HAP-1 (cell line): ENCODE measurements around the gene SLC2A10.

Source experiments
- DNase-seq, 2 experiments: peaks; one replicate each; pipeline ENCODE4 v3.0.0-alpha.2; 2016 to 2020; ENCODE audit warnings: low spot score in 2 of 2
- H3K27me3 ChIP-seq: fragments of 250-450 bp; sonication (Bioruptor Pico); 2 replicates; pipeline ENCODE4 v1.5.1; 2020; ENCODE audit warnings: low read depth, mild to moderate bottlenecking, moderate library complexity
- H3K36me3 ChIP-seq: fragments of 250-450 bp; sonication (Bioruptor Pico); replicated peaks from 2 replicates; pipeline ENCODE4 v1.5.1; 2020; ENCODE audit warnings: mild to moderate bottlenecking
- H3K4me1 ChIP-seq: fragments of 250-450 bp; sonication (Bioruptor Pico); 2 replicates; pipeline ENCODE4 v1.5.1; 2020; ENCODE audit warnings: mild to moderate bottlenecking
- H3K4me3 ChIP-seq: fragments of 250-450 bp; sonication (Bioruptor Pico); 2 replicates; pipeline ENCODE4 v1.5.1; 2020; ENCODE audit warnings: mild to moderate bottlenecking, moderate library complexity
- H3K9me3 ChIP-seq: fragments of 250-450 bp; sonication (Bioruptor Pico); 2 replicates; pipeline ENCODE4 v1.5.1; 2020; ENCODE audit warnings: mild to moderate bottlenecking, moderate library complexity
- in situ Hi-C: fragments of 300-500 bp; cut with MboI; formaldehyde crosslinking; loops from 3 replicates; pipeline ENCODE4 v1.14.3; 2020; ENCODE audit warnings: low sequenced_read_pairs, inconsistent platforms, mixed read lengths

SLC2A10 gene

DNA sequence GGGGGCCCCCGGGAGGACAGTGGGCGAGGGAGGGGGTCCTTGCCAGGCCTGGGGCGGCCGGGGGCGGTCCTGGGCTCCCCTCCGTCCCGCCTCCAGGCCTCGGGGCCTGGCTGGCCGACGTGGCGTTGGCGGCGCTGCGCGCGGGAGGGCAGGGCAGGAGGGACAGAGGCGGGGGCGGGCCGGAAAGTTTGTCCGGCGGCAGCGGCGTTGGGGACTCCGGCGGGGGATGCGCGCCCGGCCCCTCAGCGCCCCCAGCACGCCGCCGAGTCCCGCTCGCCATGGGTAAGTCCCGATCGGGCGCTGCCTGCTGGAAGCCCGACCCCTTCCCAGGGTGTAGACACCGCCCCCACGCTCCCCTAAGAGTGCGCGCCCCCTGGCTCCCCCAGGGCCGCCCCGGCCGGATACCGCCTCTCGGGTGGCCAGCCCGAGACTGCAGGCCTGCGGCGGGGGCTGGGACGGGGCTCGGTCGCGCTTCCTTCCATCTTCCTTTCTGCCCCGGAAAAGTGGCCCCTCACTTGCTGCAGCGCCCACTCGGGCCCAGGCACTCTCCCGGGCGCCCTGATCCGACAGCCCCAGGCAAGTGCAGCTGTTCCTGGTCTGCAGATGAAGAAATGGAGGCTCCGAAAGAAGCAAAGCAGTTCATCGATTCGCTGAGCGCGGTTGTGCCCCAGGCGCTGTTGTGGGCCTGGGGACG is at the start of gene SLC2A10:
TSS of gene SLC2A10 (plus strand) at position 191 of the 694 bp plus-strand sequence. CDS start at position 279, 88 bp downstream.
- Histone ChIP-seq H3K36me3 (no peaks in the 10 kb centered on the region), H3K4me1 (no peaks in the 10 kb centered on the region; the same call in 1 of the 2 replicates), H3K27me3 (no peaks in the 10 kb centered on the region), H3K9me3 (no peaks in the 10 kb centered on the region), H3K4me3 (no peak within 1 kb of the TSS)
- DNase-seq = no peak
- in situ Hi-C loops = no loop called here

DNA sequence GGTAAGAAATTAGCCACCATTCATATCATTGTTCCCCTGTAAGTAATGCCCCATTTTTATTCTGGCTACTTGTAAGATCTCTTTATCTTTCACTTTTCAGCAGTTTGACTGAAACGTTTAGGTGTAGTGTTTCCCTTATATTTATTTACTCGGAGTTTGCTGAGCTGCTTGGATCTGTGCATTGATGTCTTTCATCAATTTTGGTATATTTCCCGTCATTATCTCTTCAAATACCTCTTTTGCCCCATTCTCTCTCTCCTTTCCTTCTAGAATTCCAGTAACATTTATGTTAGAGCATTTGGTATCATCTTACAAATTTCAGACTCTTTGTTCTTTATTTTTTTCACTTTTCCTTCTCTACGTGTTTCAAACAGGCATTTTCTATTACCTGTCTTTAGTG is 49.0 kb upstream of the SLC2A10 start:
- no peak for DNase-seq
- in situ Hi-C loops = no loop called here
- Histone ChIP-seq H3K4me3 (no peak overlapping the region), H3K36me3 (no peaks in the 10 kb centered on the region), H3K4me1 (no peaks in the 10 kb centered on the region), H3K9me3 (no peaks in the 10 kb centered on the region; the same call in 1 of the 2 replicates), H3K27me3 (no peaks in the 10 kb centered on the region)

DNA sequence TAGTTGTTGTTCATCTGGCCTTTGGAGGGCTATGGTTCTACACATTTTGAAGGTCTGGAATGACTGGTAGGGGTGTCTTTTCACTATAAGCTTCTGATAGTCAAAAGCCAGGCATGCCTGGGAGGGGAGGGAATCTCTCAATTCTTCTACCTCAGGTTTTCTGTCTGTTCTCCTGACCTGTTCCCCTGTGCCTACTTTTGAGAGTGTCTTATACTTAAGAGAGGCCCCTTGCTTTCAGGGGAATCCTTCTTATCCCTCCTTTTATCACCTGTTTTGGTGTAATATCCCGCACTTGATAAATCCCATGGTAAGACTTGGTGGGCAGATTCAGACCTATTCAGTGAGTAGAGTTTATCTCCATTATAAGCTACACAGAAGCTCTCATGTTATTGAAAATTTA is 47.8 kb upstream of the SLC2A10 start:
- no peaks in the 10 kb centered on the region for H3K27me3 ChIP-seq
- no peaks in the 10 kb centered on the region for H3K36me3 ChIP-seq
- H3K4me3 ChIP-seq = no peak overlapping the region
- in situ Hi-C loops = no loop called here
- no peak for DNase-seq
- no peaks in the 10 kb centered on the region; the same call in 1 of the 2 replicates for H3K9me3 ChIP-seq
- no peaks in the 10 kb centered on the region for H3K4me1 ChIP-seq

DNA sequence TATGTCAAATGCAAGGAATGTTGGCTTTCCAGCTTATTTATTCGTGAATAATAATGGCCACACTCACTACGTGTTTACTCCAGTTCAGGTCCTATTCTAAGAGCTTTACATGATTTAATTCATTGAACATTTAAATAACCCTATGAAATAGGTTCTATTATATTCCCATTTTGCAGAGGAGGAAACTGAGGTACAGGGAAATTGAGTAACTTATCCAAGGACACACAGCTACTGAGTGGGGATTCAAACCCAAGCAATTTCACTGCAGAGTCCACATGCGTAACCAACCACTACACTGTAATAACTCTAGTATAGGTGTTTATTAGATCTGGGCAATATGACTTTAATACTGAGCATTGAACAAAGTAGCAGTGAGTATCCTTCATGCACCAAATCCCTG is 45.9 kb upstream of the SLC2A10 start:
- H3K27me3 ChIP-seq = no peaks in the 10 kb centered on the region
- no peaks in the 10 kb centered on the region for H3K36me3 ChIP-seq
- in situ Hi-C loops = no loop called here
- no peaks in the 10 kb centered on the region for H3K4me1 ChIP-seq
- no peaks in the 10 kb centered on the region; the same call in 1 of the 2 replicates for H3K9me3 ChIP-seq
- H3K4me3 ChIP-seq = no peak overlapping the region
- no peak for DNase-seq

DNA sequence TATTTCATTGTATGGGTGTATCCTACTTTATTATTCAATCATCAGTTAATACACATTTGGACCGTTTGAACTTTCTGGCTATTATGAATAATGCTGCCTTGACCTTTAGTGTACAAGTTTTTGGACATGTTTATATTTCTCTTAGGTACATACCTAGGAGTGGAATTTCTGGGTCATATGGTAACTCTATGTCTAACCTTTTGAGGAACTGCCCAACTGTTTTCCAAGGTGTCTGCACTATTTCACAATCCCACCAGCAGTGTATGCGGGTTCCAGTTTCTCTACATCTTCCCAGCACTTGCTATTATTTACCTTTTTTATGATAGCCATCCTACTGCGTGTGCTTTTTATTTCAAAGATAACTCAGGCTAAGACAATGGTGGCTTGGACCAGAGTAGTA is 43.8 kb upstream of the SLC2A10 start:
- Histone ChIP-seq H3K9me3 (no peaks in the 10 kb centered on the region; the same call in 1 of the 2 replicates), H3K4me1 (no peaks in the 10 kb centered on the region), H3K4me3 (no peak overlapping the region), H3K27me3 (no peaks in the 10 kb centered on the region), H3K36me3 (no peaks in the 10 kb centered on the region)
- in situ Hi-C loops = no loop called here
- no peak for DNase-seq

DNA sequence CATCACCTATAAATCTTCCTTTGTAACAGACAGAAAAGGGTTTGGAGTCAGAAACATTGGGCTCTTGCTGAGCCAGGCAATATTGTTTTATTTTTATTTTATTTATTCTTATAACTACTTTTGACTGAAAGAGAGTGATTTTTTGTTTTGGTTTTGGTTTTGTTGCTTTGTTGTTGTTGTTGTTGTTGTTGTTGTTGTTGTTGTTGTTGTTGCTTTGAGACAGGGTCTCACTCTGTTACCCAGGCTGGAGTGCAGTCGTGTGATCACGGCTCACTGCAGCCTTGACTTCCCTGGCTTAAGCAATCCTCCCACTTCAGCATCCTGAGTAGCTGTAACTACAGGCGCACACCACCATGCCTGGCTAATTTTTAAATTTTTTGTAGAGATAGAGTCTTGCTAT is 43.1 kb upstream of the SLC2A10 start:
- Histone ChIP-seq H3K4me3 (no peak overlapping the region), H3K4me1 (no peaks in the 10 kb centered on the region), H3K9me3 (no peaks in the 10 kb centered on the region; the same call in 1 of the 2 replicates), H3K27me3 (no peaks in the 10 kb centered on the region), H3K36me3 (no peaks in the 10 kb centered on the region)
- in situ Hi-C loops = no loop called here
- DNase-seq = no peak

DNA sequence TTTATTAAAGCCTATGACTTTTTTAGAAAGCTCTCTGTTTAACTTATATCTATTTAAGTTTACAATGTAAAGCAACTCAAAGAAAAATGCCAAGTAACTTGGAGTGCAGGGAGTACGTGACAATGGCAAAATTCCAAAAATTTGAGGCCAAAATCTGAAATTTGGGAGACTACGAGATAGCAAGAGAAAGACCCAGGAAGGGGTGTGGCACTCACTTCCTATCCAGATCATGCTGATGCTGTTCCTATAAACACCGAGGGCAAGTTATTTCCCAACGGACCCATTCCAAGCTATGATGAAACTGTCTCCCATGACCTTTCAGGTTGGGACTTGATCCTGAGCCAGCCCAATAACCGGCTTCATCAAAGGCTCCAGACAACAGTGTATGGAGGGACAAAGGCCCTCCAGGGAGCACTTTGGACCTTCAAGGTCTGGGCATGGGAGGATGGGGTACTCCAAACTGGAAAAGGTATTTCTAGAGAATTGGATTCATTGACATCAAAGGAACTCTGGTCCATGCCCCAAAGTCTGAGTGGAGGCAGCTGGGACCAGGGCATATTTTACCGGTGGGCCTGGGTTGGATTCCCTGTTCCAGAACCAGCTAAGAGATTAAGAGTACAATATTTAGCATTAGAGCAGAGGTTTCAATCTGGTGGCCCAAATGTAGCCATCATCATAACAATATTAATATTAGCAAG is 42.5 kb upstream of the SLC2A10 start:
- Histone ChIP-seq H3K4me1 (no peaks in the 10 kb centered on the region), H3K4me3 (no peak overlapping the region), H3K36me3 (no peaks in the 10 kb centered on the region), H3K9me3 (no peaks in the 10 kb centered on the region), H3K27me3 (no peaks in the 10 kb centered on the region)
- no peak for DNase-seq
- in situ Hi-C loops = no loop called here

DNA sequence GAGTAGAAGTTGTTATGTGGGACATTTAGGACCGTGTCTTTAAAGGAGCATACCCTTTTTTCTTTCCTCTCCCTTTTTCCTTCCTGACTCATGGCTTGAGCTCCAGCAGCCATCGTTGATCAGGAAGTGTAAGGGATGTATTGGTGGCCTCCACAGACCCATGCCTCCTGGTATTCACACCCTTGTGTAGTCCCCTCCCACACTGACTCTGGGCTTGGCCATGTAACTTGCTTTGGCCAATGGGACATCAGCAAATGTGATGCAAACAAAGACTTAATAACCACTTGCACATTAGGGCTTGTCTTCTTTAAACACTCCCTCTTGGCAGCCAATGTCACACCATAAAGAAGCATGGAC is 39.2 kb upstream of the SLC2A10 start:
- H3K36me3 ChIP-seq = no peaks in the 10 kb centered on the region
- no peaks in the 10 kb centered on the region for H3K9me3 ChIP-seq
- H3K4me3 ChIP-seq = no peak overlapping the region
- no peaks in the 10 kb centered on the region for H3K4me1 ChIP-seq
- no peak for DNase-seq
- in situ Hi-C loops = no loop called here
- no peaks in the 10 kb centered on the region for H3K27me3 ChIP-seq

DNA sequence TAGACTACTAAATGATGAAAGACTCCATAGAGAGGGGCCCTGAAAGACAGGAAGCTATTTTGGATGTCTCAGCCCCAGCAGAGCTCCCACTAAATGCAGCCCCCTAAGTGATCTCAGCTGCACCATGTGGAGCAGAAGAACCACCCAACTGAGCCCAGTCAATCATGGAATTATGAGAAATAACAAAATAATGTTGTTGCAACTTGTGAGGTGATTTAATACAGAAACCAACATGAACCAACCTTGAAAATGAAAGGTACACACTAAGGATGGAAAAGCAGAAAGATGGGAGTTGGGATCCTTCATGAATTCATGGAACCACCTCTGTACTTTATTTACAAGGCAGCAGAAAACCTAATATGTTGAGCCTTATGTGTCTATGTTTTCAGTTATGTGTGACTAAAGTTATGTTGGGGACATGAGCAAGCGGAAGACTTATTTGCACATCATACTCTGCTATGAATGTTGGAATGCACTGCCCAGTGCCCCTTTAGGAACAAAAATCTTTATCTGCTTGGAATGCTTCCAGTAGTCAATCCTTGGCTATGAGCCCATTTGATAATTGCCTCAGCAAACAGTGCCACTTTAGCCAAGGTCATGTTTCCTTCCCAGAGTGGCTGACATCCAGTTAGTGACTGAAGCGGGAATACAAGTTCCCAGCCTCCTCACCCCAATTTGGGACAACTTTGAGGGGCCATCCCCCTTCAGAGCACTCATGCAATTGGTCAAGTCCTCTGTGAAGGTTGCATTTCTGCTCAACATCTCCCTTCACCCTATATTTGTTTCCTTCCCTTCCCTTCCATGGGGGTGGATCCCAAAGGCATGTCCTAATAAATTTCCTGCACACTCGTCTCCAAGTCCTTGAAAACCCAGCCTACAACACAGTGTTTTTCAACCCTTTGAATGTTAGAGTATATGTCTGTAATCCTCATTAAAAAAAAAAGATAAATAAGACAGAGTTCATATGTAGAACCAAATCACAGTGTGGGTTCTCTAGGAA is 38.6 kb upstream of the SLC2A10 start:
- no peak for DNase-seq
- Histone ChIP-seq H3K9me3 (no peaks in the 10 kb centered on the region), H3K36me3 (no peaks in the 10 kb centered on the region), H3K4me3 (no peak overlapping the region), H3K4me1 (no peaks in the 10 kb centered on the region), H3K27me3 (no peaks in the 10 kb centered on the region)
- in situ Hi-C loops = no loop called here

DNA sequence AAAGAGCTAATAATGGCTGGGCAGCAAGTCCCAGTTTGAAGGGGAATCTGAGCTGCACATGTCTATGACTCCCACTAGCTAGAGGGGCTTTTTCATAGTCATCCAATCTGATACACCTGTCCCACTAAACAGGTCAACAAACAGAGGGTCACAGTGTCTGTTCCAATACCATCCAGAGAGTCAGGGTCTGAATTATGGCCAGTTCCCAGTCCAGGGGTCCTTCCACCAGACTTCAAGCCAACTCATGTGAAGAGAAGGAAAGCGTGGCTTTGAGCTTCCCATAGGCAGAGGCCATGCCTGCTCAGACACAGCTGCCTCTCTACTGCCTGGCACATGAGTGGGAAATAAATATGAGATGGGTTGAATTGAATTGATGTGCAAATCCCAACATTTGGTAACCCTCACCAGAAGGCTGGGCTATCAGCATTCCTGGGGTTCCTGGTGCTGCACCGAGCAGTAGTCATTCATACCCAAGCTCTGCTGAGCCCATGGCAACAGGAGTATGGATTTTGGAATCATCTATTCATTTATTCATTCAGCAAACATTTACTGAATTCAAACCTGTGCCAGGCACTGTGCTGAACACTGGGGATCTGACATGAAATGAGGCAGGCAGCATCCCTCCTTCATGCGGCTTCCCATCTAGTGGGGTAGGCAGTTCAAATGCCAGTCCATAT is 37.4 kb upstream of the SLC2A10 start:
- no peak for DNase-seq
- in situ Hi-C loops = no loop called here
- no peaks in the 10 kb centered on the region for H3K27me3 ChIP-seq
- no peak overlapping the region for H3K4me3 ChIP-seq
- H3K9me3 ChIP-seq = no peaks in the 10 kb centered on the region
- H3K36me3 ChIP-seq = no peaks in the 10 kb centered on the region
- no peaks in the 10 kb centered on the region for H3K4me1 ChIP-seq

DNA sequence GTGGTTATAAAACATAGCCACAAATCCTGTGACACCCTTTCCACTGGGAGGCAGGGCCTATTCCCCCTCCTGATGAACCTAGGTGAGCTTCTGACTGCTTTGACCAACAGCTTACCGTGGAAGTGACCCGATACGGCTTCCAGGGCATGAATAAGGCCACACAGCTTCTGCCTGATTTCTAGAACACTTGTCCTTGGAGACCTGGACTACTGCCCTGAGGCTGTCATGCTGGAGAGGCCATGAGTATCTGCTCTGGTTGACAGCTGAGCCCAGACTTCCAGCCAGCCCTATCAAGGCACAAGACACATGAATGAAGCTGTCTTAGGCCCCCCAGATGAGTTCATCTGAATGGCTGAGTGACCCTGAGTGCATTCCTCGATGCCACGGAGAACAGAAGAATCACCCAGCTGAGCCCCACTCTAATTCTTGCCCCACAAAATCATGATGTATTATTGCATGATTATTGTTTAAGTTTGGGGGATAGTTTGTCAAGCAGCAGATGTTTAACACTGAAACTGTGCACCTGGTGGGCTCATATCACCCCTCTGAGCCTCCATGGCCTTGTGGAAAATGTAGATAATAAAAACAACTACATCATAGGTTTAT is 36.8 kb upstream of the SLC2A10 start:
- Histone ChIP-seq H3K9me3 (no peaks in the 10 kb centered on the region), H3K4me3 (no peak overlapping the region), H3K27me3 (no peaks in the 10 kb centered on the region), H3K4me1 (no peaks in the 10 kb centered on the region), H3K36me3 (no peaks in the 10 kb centered on the region)
- DNase-seq = no peak
- in situ Hi-C loops = no loop called here

DNA sequence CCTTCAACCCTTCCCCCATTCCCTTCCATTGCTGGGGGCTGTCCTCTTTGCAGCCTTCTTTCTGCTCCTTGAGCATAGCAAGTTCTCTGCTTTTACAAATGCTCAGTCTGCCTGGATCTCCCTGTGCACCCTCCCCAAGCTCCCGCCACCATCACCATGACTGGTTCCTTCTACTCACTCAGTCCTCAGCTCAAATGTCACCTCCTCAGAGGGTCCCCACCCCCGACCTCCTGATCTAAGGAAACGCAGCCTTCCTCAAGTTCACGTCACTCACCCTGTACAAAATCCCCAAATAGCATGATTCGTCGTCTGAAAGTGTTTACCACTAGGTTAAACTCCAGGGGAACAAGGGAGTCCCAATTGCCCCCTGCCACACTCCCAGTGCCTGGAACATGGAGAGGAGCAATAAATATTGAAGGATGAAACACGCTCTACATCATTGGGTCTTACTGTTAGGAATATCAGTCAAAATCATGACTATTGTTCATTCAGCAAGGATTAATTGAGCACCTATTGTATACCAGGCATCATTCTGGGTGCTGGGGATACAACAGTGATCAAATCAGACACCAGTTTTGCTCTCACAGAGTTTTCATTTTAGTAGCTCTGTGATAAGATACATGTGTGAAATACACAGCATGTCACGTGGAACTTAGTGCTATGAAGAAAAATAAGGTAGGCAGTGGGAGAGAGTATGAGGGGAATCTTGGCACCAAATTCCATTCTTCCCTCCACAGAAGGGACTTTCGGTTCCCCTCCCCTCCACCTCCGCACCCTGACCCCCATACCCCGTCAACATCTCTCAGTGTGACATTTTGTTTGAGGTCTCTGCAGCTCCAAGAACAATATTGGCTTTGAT is 35.8 kb upstream of the SLC2A10 start:
- Histone ChIP-seq H3K4me3 (no peak overlapping the region), H3K36me3 (no peaks in the 10 kb centered on the region), H3K4me1 (no peaks in the 10 kb centered on the region), H3K27me3 (no peaks in the 10 kb centered on the region), H3K9me3 (no peaks in the 10 kb centered on the region)
- DNase-seq = no peak
- in situ Hi-C loops = no loop called here
